K562 (cell line): ENCODE results near the gene PEAR1. TPM values are rescaled to one million over a fixed set of nuclear protein-coding genes. Genes with fewer than 3 reads are reported as not detected.

Source experiments
- CTCFL ChIP-seq: IDR thresholded peaks from 2 replicates; pipeline ENCODE4 v1.6.1; 2011; ENCODE audit warnings: borderline replicate concordance, low read depth, mild to moderate bottlenecking, moderate library complexity, low read length; ENCODE audit not compliant: insufficient read depth, poor library complexity, severe bottlenecking
- PML ChIP-seq: IDR thresholded peaks from 2 replicates; pipeline ENCODE4 v1.6.1; 2012; ENCODE audit warnings: low read length, inconsistent platforms
- RB1 ChIP-seq: fragments of 450-650 bp; IDR thresholded peaks from 2 replicates; pipeline ENCODE4 v1.6.1; 2017; ENCODE audit warnings: low read depth, mild to moderate bottlenecking
- ZBTB26 ChIP-seq: fragments of 450-650 bp; formaldehyde crosslinking; IDR thresholded peaks from 2 replicates; pipeline ENCODE4 v1.4.0; 2022; ENCODE audit warnings: missing genetic modification characterization
- ZNF347 ChIP-seq: fragments of 450-650 bp; formaldehyde crosslinking; IDR thresholded peaks from 2 replicates; pipeline ENCODE4 v1.4.0; 2020; ENCODE audit warnings: low read depth, mild to moderate bottlenecking, moderate library complexity
- ZNF785 ChIP-seq: fragments of 250-450 bp; sonication (Bioruptor Pico); IDR thresholded peaks from 2 replicates; pipeline ENCODE4 v1.4.0; 2020; ENCODE audit warnings: mild to moderate bottlenecking
- polyA plus RNA-seq, 8 experiments: library from polyadenylated mRNA; depleted of rRNA in 4 of 8; stranded (reverse) in 5 of 8; unstranded in 3 of 8; fragments of >200 nt; fragmentation: Nextera tagmentation in 2 of 8; fragmentation: Illumina TruSeq in 1 of 8; extraction: Ambion mirVana in 2 of 8; extraction: Trizol in 1 of 8; gene quantifications; 2 replicates each; pipeline versions ENCODE4 v1.2.1 to v1.2.3, GENCODE V29; 2011 to 2014; ENCODE audit warnings: inconsistent platforms in 1 of 8, missing spikeins in 1 of 8
- total RNA-seq, 7 experiments: library from RNA; depleted of rRNA in 6 of 7; stranded (reverse); fragments of >200 nt in 6 of 7; fragmentation: Illumina TruSeq in 2 of 7; extraction: Trizol in 2 of 7; gene quantifications; 2 replicates each; pipeline versions ENCODE4 v1.2.1 to v1.2.3, GENCODE V29; 2011 to 2021; ENCODE audit warnings: low replicate concordance in 1 of 7

PEAR1 gene
- total and polyA plus RNA-seq, 9 of the 15 experiments (the other 6 are each of a cell fraction or from before 2014, with no cell fraction given): 0.87 to 13.9 (median 6.1) TPM

GRCh38 chr1:156912310-156912709, 18.8 kb downstream of the PEAR1 start (continued):
- TF ChIP-seq ZNF347 (no peak), PML (no peak), RB1 (no peak), ZBTB26 (no peak), CTCFL (no peak), ZNF785 (CRISPR knock-in tag) (no peak)
